ENCODE measurements around the gene LAMA3. TPM values are rescaled to one million over a fixed set of nuclear protein-coding genes. Genes with fewer than 3 reads are reported as not detected.
"Not testable (repeated sequence)": the region's sequence is repeated elsewhere in the genome, so short reads cannot be mapped to it uniquely, and the experiment has no call there.

LAMA3 gene
- total RNA-seq, 1 donor from 2014 or later: 9.4 TPM

- Mint-ChIP-seq H3K4me1 (ENCODE audit: unreplicated experiment) (peaks cover 12% of the 10 kb centered on the region), H3K4me3 (no peak overlapping the region), H3K27ac (no peak overlapping the region)
Observed at GRCh38 chr18:23725827-23726661, 36.8 kb downstream of the LAMA3 start.

GRCh38 chr18:23727707-23728493 lies 38.6 kb downstream of the LAMA3 start:
- no peaks in the 10 kb centered on the region for H3K4me1 Mint-ChIP-seq (ENCODE audit: unreplicated experiment)
- H3K4me3 Mint-ChIP-seq: no peak overlapping the region
- no peak for TF ChIP-seq CTCF (conservative IDR thresholded peaks at IDR 0.05)
- no peak for DNase-seq (ENCODE audit: extremely low spot score, unreplicated experiment)
- peaks cover 20% of the 10 kb centered on the region for H3K27me3 Mint-ChIP-seq
- H3K27ac Mint-ChIP-seq: no peak overlapping the region
- H3K36me3 Mint-ChIP-seq: no peaks in the 10 kb centered on the region
- H3K9me3 Mint-ChIP-seq: no peaks in the 10 kb centered on the region

More at GRCh38 chr18:23725827-23726661, 36.8 kb downstream of the LAMA3 start:
- DNase-seq (ENCODE audit: extremely low spot score, unreplicated experiment): no peak
- Mint-ChIP-seq H3K36me3 (peaks cover 3% of the 10 kb centered on the region), H3K27me3 (peaks cover 15% of the 10 kb centered on the region), H3K9me3 (peaks cover 5% of the 10 kb centered on the region)
- TF ChIP-seq CTCF (conservative IDR thresholded peaks at IDR 0.05): no peak

- H3K4me1 Mint-ChIP-seq (ENCODE audit: unreplicated experiment): peaks cover 6% of the 10 kb centered on the region
- H3K9me3 Mint-ChIP-seq: no peaks in the 10 kb centered on the region
- no peak for DNase-seq (ENCODE audit: extremely low spot score, unreplicated experiment)
- H3K27ac Mint-ChIP-seq: no peak overlapping the region
- H3K27me3 Mint-ChIP-seq: peaks cover 21% of the 10 kb centered on the region
- H3K36me3 Mint-ChIP-seq: no peaks in the 10 kb centered on the region
- TF ChIP-seq CTCF (conservative IDR thresholded peaks at IDR 0.05): no peak
- no peak overlapping the region for H3K4me3 Mint-ChIP-seq
Observed at GRCh38 chr18:23730857-23731256, 41.6 kb downstream of the LAMA3 start.

GRCh38 chr18:23731861-23732260 lies 42.6 kb downstream of the LAMA3 start:
- no peak for TF ChIP-seq CTCF (conservative IDR thresholded peaks at IDR 0.05)
- no peaks in the 10 kb centered on the region for H3K36me3 Mint-ChIP-seq
- no peak overlapping the region for H3K27ac Mint-ChIP-seq
- DNase-seq (ENCODE audit: extremely low spot score, unreplicated experiment): no peak
- H3K9me3 Mint-ChIP-seq: no peaks in the 10 kb centered on the region
- H3K4me3 Mint-ChIP-seq: no peak overlapping the region
- H3K4me1 Mint-ChIP-seq (ENCODE audit: unreplicated experiment): peaks cover 6% of the 10 kb centered on the region
- peaks cover 24% of the 10 kb centered on the region for H3K27me3 Mint-ChIP-seq

GRCh38 chr18:23732439-23732838 lies 43.2 kb downstream of the LAMA3 start:
- peaks cover 25% of the 10 kb centered on the region for H3K27me3 Mint-ChIP-seq
- H3K36me3 Mint-ChIP-seq: no peaks in the 10 kb centered on the region
- no peak for TF ChIP-seq CTCF (conservative IDR thresholded peaks at IDR 0.05)
- H3K4me3 Mint-ChIP-seq: no peak overlapping the region
- H3K9me3 Mint-ChIP-seq: no peaks in the 10 kb centered on the region
- H3K4me1 Mint-ChIP-seq (ENCODE audit: unreplicated experiment): peaks cover 6% of the 10 kb centered on the region
- H3K27ac Mint-ChIP-seq: no peak overlapping the region
- DNase-seq (ENCODE audit: extremely low spot score, unreplicated experiment): no peak

- Mint-ChIP-seq H3K4me1 (ENCODE audit: unreplicated experiment) (peaks cover 14% of the 10 kb centered on the region), H3K27me3 (peaks cover 33% of the 10 kb centered on the region)
- not testable (repeated sequence) for H3K27ac Mint-ChIP-seq; DNase-seq (ENCODE audit: extremely low spot score, unreplicated experiment); H3K9me3 Mint-ChIP-seq; H3K36me3 Mint-ChIP-seq; H3K4me3 Mint-ChIP-seq
Observed at GRCh38 chr18:23733265-23733664, 44.0 kb downstream of the LAMA3 start.
